ENCODE results near the gene EBNA1BP2. TPM values are rescaled to one million over a fixed set of nuclear protein-coding genes. Genes with fewer than 3 reads are reported as not detected.

The EBNA1BP2 gene
- total RNA-seq, 1 donor from 2014 or later: 81.6 TPM

- Mint-ChIP-seq H3K36me3 (ENCODE audit: low read depth, unreplicated experiment) (no peaks in the 10 kb centered on the region), H3K9me3 (ENCODE audit: unreplicated experiment) (peaks cover 5% of the 10 kb centered on the region), H3K27ac (ENCODE audit: unreplicated experiment) (no peak overlapping the region), H3K27me3 (ENCODE audit: low read depth, unreplicated experiment) (no peaks in the 10 kb centered on the region), H3K4me1 (ENCODE audit: low read depth, unreplicated experiment) (peaks cover 4% of the 10 kb centered on the region), H3K4me3 (ENCODE audit: unreplicated experiment) (no peak overlapping the region)
- Histone ChIP-seq H3K27me3 (ENCODE audit: insufficient read depth, low read length) (peaks cover 5% of the 10 kb centered on the region), H3K9me3 (ENCODE audit: insufficient read depth, low read depth, low read length) (peaks cover 4% of the 10 kb centered on the region), H3K9ac (ENCODE audit: low read length) (no peak overlapping the region), H3K4me2 (ENCODE audit: low read length) (no peak overlapping the region), H3K79me2 (ENCODE audit: insufficient read depth, low read length) (no peaks in the 10 kb centered on the region), H2AFZ (ENCODE audit: low read depth, low read length) (no peak overlapping the region), H3K36me3 (ENCODE audit: insufficient read depth, low read length) (no peaks in the 10 kb centered on the region), H4K20me1 (ENCODE audit: insufficient read depth, low read length) (no peaks in the 10 kb centered on the region), H3K4me3 (ENCODE audit: insufficient read depth, low read depth, low read length) (no peak overlapping the region), H3K4me1 (ENCODE audit: insufficient read depth, low read length) (no peaks in the 10 kb centered on the region), H3K27ac (ENCODE audit: low read depth, low read length) (no peak overlapping the region)
- FAIRE-seq (no peak), DNase-seq (ENCODE audit: low read depth) (no peak)
- no peak for TF ChIP-seq EZH2 (IDR thresholded peaks at IDR 0.05; ENCODE audit: insufficient read depth, low read length)
- no peak for TF ChIP-seq CTCF (IDR thresholded peaks at IDR 0.05; ENCODE audit: insufficient read depth, low read depth, low read length)
These were observed 36.0 kb downstream of the EBNA1BP2 start for GRCh38 chr1:43135857-43136781.

GRCh38 chr1:43134640-43135039 is 37.5 kb downstream of the EBNA1BP2 start:
- H3K27me3 Mint-ChIP-seq (ENCODE audit: low read depth, unreplicated experiment): no peaks in the 10 kb centered on the region
- no peak overlapping the region for H3K27ac Mint-ChIP-seq (ENCODE audit: unreplicated experiment)

More at GRCh38 chr1:43134640-43135039, 37.5 kb downstream of the EBNA1BP2 start:
- Histone ChIP-seq H3K4me2 (ENCODE audit: low read length) (no peak overlapping the region), H3K9ac (ENCODE audit: low read length) (no peak overlapping the region), H2AFZ (ENCODE audit: low read depth, low read length) (no peak overlapping the region), H3K27ac (ENCODE audit: low read depth, low read length) (no peak overlapping the region), H3K9me3 (ENCODE audit: insufficient read depth, low read depth, low read length) (peaks cover 4% of the 10 kb centered on the region), H3K4me1 (ENCODE audit: insufficient read depth, low read length) (no peaks in the 10 kb centered on the region), H3K4me3 (ENCODE audit: insufficient read depth, low read depth, low read length) (no peak overlapping the region), H3K36me3 (ENCODE audit: insufficient read depth, low read length) (no peaks in the 10 kb centered on the region), H4K20me1 (ENCODE audit: insufficient read depth, low read length) (no peaks in the 10 kb centered on the region), H3K79me2 (ENCODE audit: insufficient read depth, low read length) (no peaks in the 10 kb centered on the region), H3K27me3 (ENCODE audit: insufficient read depth, low read length) (peaks cover 8% of the 10 kb centered on the region)
- Mint-ChIP-seq H3K36me3 (ENCODE audit: low read depth, unreplicated experiment) (no peaks in the 10 kb centered on the region), H3K4me3 (ENCODE audit: unreplicated experiment) (no peak overlapping the region), H3K4me1 (ENCODE audit: low read depth, unreplicated experiment) (peaks cover 4% of the 10 kb centered on the region), H3K9me3 (ENCODE audit: unreplicated experiment) (no peaks in the 10 kb centered on the region)
- TF ChIP-seq EZH2 (IDR thresholded peaks at IDR 0.05; ENCODE audit: insufficient read depth, low read length) (no peak), CTCF (IDR thresholded peaks at IDR 0.05; ENCODE audit: insufficient read depth, low read depth, low read length) (no peak)
- FAIRE-seq (no peak), DNase-seq (ENCODE audit: low read depth) (no peak)
